Measurements from ENCODE around the gene RAB13.

Gene RAB13

GRCh38 chr1:153977250-153978240 lies 8.6 kb downstream of the RAB13 start, which contains the start of gene JTB:
Gene JTB, minus strand, starts transcription at chr1:153977674. Its CDS starts 422 bp downstream, at chr1:153977252.
- peak; percentile 86 for DNase-seq

GRCh38 chr1:153976819-153977249 lies 9.3 kb downstream of the RAB13 start:
- DNase-seq = no peak

- no peak for DNase-seq
These were observed 12.6 kb downstream of the RAB13 start for GRCh38 chr1:153973525-153973924.

GRCh38 chr1:153973071-153973470 lies 13.1 kb downstream of the RAB13 start:
- no peak for DNase-seq

- DNase-seq = no peak
These were observed 15.8 kb downstream of the RAB13 start for GRCh38 chr1:153970346-153970745.

GRCh38 chr1:153968972-153969371 lies 17.2 kb downstream of the RAB13 start:
- DNase-seq = no peak

GRCh38 chr1:153968408-153968807 lies 17.7 kb downstream of the RAB13 start:
- no peak for DNase-seq

GRCh38 chr1:153968000-153968363 lies 18.2 kb downstream of the RAB13 start:
- DNase-seq = no peak

- peak; percentile 87 for DNase-seq
These were observed 18.8 kb downstream of the RAB13 start, which contains the start of gene CREB3L4 for GRCh38 chr1:153967107-153967999. Gene CREB3L4, plus strand, starts transcription at chr1:153967902. Its CDS starts 624 bp downstream, at chr1:153968526.

- DNase-seq = no peak
These were observed 22.2 kb downstream of the RAB13 start for GRCh38 chr1:153963850-153964331.

GRCh38 chr1:153963030-153963849 lies 22.9 kb downstream of the RAB13 start, which contains the start of gene SLC39A1:
Gene SLC39A1, minus strand, starts transcription at chr1:153963537. Its CDS starts 822 bp downstream, at chr1:153962715.
- peak; percentile 93 for DNase-seq

- no peak for DNase-seq
These were observed 23.8 kb downstream of the RAB13 start for GRCh38 chr1:153962088-153963029.

GRCh38 chr1:153961421-153961820 lies 24.7 kb downstream of the RAB13 start:
- DNase-seq = no peak

- no peak for DNase-seq
These were observed 25.9 kb downstream of the RAB13 start for GRCh38 chr1:153960206-153960605.

- no peak for DNase-seq
These were observed 26.7 kb downstream of the RAB13 start for GRCh38 chr1:153959454-153959853.

GRCh38 chr1:153958961-153959260 lies 27.2 kb downstream of the RAB13 start:
- DNase-seq = no peak

GRCh38 chr1:153958111-153958960 lies 27.8 kb downstream of the RAB13 start, which contains the start of gene CRTC2:
Gene CRTC2, minus strand, starts transcription at chr1:153958612. Its CDS starts 115 bp downstream, at chr1:153958497.
- DNase-seq = peak; percentile 97

GRCh38 chr1:153957744-153958110 lies 28.4 kb downstream of the RAB13 start:
- peak; percentile 32 for DNase-seq

GRCh38 chr1:153956997-153957715 lies 29.0 kb downstream of the RAB13 start:
- DNase-seq = no peak

Data from stimulated activated CD4-positive, alpha-beta T cell treated with anti-CD3 and anti-CD28 coated beads, Interleukin-1b, Interleukin-23, amount 100 ng/mL, for 48 hours (primary cell).